ENCODE results near the gene CDC14A. TPM values are rescaled to one million over a fixed set of nuclear protein-coding genes. Genes with fewer than 3 reads are reported as not detected.

The CDC14A gene
- total and polyA plus RNA-seq, 2 of the 8 experiments (the other 6 are each of a cell fraction or from before 2014, with no cell fraction given): 3.2 to 8.9 TPM

- no peaks in the 10 kb centered on the region for H3K23me2 ChIP-seq (ENCODE audit: low read depth, low read length)
- H3K79me2 ChIP-seq (ENCODE audit: control insufficient read depth in 1 of 2, insufficient read depth in 2 of 2, low read length in 2 of 2): no peaks in the 10 kb centered on the region
- H3K14ac ChIP-seq (ENCODE audit: insufficient read length): no peak overlapping the region
- no peak overlapping the region for H2BK20ac ChIP-seq (ENCODE audit: low read length)
- ChIA-PET POLR2A (ENCODE audit: partially characterized antibody) (interaction anchor here (0.7 kb wide), 1 partner anchor 71 kb away, joined by 3 read pairs; no protein-coding TSS in a partner anchor), CTCF (ENCODE audit: partially characterized antibody) (interaction anchor here (0.6 to 4.3 kb wide), 19 partner anchors 9 to 395 kb away, joined by 3 to 30 read pairs (median 4); partner anchors contain the start of genes CDC14A and RTCA)
- no peak overlapping the region for H4K91ac ChIP-seq (replicated peaks; ENCODE audit: insufficient read length, low read length)
- H4K8ac ChIP-seq (ENCODE audit: extremely low read depth, insufficient read depth, low read length): no peak overlapping the region
- H3K4me2 ChIP-seq (ENCODE audit: insufficient read depth in 1 of 2, low read depth in 2 of 2, low read length in 2 of 2): no peak overlapping the region
- FAIRE-seq (no peak), DNase-seq (ENCODE audit: low read depth in 1 of 2, low spot score in 2 of 2) (no peak)
- no peak overlapping the region; the same call in 1 of the 2 replicates for H2BK12ac ChIP-seq (ENCODE audit: low read depth, low read length)
- no peak overlapping the region for H3K4me3 ChIP-seq (ENCODE audit: extremely low read depth in 1 of 4, insufficient read depth in 2 of 4, low read depth in 3 of 4, low read length in 4 of 4)
- no peak overlapping the region for H3K9ac ChIP-seq (replicated peaks in 1 of 4; ENCODE audit: extremely low read depth in 1 of 4, low read depth in 3 of 4, low read length in 3 of 4)
- no peaks in the 10 kb centered on the region for H3K36me3 ChIP-seq (ENCODE audit: control insufficient read depth in 2 of 4, insufficient read depth in 4 of 4, low read length in 3 of 4)
- no peaks in the 10 kb centered on the region for H3K27me3 ChIP-seq (replicated peaks in 1 of 4; ENCODE audit: control insufficient read depth in 3 of 4, extremely low read depth in 1 of 4, insufficient read depth in 3 of 4, low read length in 3 of 4)
- no peaks in the 10 kb centered on the region for H3K9me3 ChIP-seq (ENCODE audit: insufficient read depth in 2 of 2, low read depth in 1 of 2, low read length in 1 of 2)
- H3K4ac ChIP-seq (replicated peaks; ENCODE audit: insufficient read length, low read depth, low read length): no peak overlapping the region
- H4K5ac ChIP-seq (ENCODE audit: insufficient read length, low read depth, low read length): no peak overlapping the region
- H3K4me1 ChIP-seq (replicated peaks in 1 of 4; ENCODE audit: control insufficient read depth in 3 of 4, insufficient read depth in 4 of 4, low read length in 3 of 4): peaks cover 0 to 5% (median 3%) of the 10 kb centered on the region in 4 experiments; a peak in 4 of 7 replicates
- H2BK120ac ChIP-seq (replicated peaks; ENCODE audit: low read depth, low read length): no peak overlapping the region
- H3K27ac ChIP-seq (ENCODE audit: low read depth, low read length): no peak overlapping the region
- H3K56ac ChIP-seq (replicated peaks; ENCODE audit: insufficient read length, low read depth, low read length): no peak overlapping the region
- no peak overlapping the region for H2BK5ac ChIP-seq (ENCODE audit: low read depth, low read length)
- H3K18ac ChIP-seq (ENCODE audit: extremely low read depth, low read length): no peak overlapping the region
- WGBS, 2 experiments (ENCODE audit: extremely low coverage in 1 of 2, insufficient coverage in 1 of 2, insufficient read length in 1 of 2, insufficient replicate concordance in 2 of 2, low coverage in 1 of 2, low lambda C conversion rate in 2 of 2, missing lambda C conversion rate in 1 of 2): 91% methylated on average over 6 of the region's 6 CpGs; no CpG with 5 or more reads in 1 of the 2 experiments
- no peak overlapping the region for H2AK5ac ChIP-seq (ENCODE audit: low read depth, low read length)
- no peak overlapping the region for H2AFZ ChIP-seq (ENCODE audit: low read length)
- no peak overlapping the region for H3K23ac ChIP-seq (ENCODE audit: insufficient read length)
- no peak overlapping the region for H2BK15ac ChIP-seq (ENCODE audit: low read length)
- 0 out of 2 replicates have a peak, but pooled peaks cover 2% of the 10 kb centered on the region for H3K79me1 ChIP-seq (ENCODE audit: low read depth, low read length)
- H4K20me1 ChIP-seq (replicated peaks in 1 of 2; ENCODE audit: control insufficient read depth in 1 of 2, insufficient read depth in 2 of 2, low read length in 2 of 2): peaks cover 0 to 1% of the 10 kb centered on the region in 2 experiments
- TF ChIP-seq ATF2 (IDR thresholded peaks at IDR 0.05; ENCODE audit: low read length) (no peak), JUN (IDR thresholded peaks at IDR 0.05; ENCODE audit: low read depth, low read length) (no peak), ATF3 (IDR thresholded peaks at IDR 0.05; ENCODE audit: insufficient read depth, low read depth, low read length) (no peak), NANOG (IDR thresholded peaks at IDR 0.05; ENCODE audit: insufficient read depth, low read depth, low read length, poor library complexity, severe bottlenecking) (no peak), CBX8 (IDR thresholded peaks at IDR 0.05; ENCODE audit: borderline replicate concordance, low read depth, low read length) (no peak), SRF (IDR thresholded peaks at IDR 0.05; ENCODE audit: low read depth, low read length) (no peak), TCF12 (IDR thresholded peaks at IDR 0.05; ENCODE audit: low read depth, low read length) (no peak), EZH2 (IDR thresholded peaks at IDR 0.05; ENCODE audit: low read depth, low read length, severe bottlenecking) (no peak), PHF8 (conservative IDR thresholded peaks at IDR 0.05; ENCODE audit: low read depth, low read length) (no peak), SP4 (IDR thresholded peaks at IDR 0.05; ENCODE audit: low read length) (no peak), NRF1 (IDR thresholded peaks at IDR 0.05; ENCODE audit: low read depth, low read length) (no peak)
Observed at GRCh38 chr1:100423832-100424337, 71.6 kb downstream of the CDC14A start.

Measured in H1 (cell line).